GM23338 (cell line): ENCODE results near the gene ZNF76. TPM values are rescaled to one million over a fixed set of nuclear protein-coding genes. Genes with fewer than 3 reads are reported as not detected.

ENCODE experiments used
- ATAC-seq: fragments of 200-7000 bp; cut with Tn5 transposase; 3 replicates; pipeline ENCODE4 v1.9.1; 2020
- DNase-seq: peaks from one replicate; pipeline ENCODE4 v3.0.0-alpha.2; 2015; ENCODE audit warnings: low spot score
- H2AFZ ChIP-seq: fragments of 200-600 bp; sonication (generic); 2 replicates; pipeline ENCODE4 v1.8.0; 2016; ENCODE audit warnings: antibody characterized with exemption, mild to moderate bottlenecking, moderate library complexity
- H3F3A ChIP-seq: fragments of 200-600 bp; sonication (generic); replicated peaks from 2 replicates; pipeline ENCODE4 v1.8.0; 2017; ENCODE audit warnings: antibody characterized with exemption, mixed run types, low read depth
- H3K27ac ChIP-seq: fragments of 200-600 bp; sonication (generic); 2 replicates; pipeline ENCODE4 v1.6.1; 2016; ENCODE audit warnings: low read depth
- H3K27me3 ChIP-seq: fragments of 200-600 bp; sonication (generic); 2 replicates; pipeline ENCODE4 v1.8.0; 2016; ENCODE audit warnings: mild to moderate bottlenecking, mixed run types, moderate library complexity; ENCODE audit not compliant: insufficient read depth
- H3K36me3 ChIP-seq: fragments of 200-600 bp; sonication (generic); 2 replicates; pipeline ENCODE4 v1.8.0; 2016; ENCODE audit warnings: mild to moderate bottlenecking; ENCODE audit not compliant: insufficient read depth
- H3K4me1 ChIP-seq: fragments of 200-600 bp; sonication (generic); 2 replicates; pipeline ENCODE4 v1.8.0; 2016; ENCODE audit warnings: mild to moderate bottlenecking, moderate library complexity; ENCODE audit not compliant: insufficient read depth
- H3K4me2 ChIP-seq: fragments of 200-600 bp; sonication (generic); 2 replicates; pipeline ENCODE4 v1.7.1; 2017; ENCODE audit warnings: mixed run types
- H3K4me3 ChIP-seq: fragments of 200-600 bp; sonication (generic); 2 replicates; pipeline ENCODE4 v1.6.1; 2016; ENCODE audit warnings: mixed run types
- H3K79me2 ChIP-seq: fragments of 200-600 bp; sonication (generic); replicated peaks from 2 replicates; pipeline ENCODE4 v1.8.0; 2017; ENCODE audit warnings: mild to moderate bottlenecking; ENCODE audit not compliant: insufficient read depth
- H3K9me2 ChIP-seq: fragments of 200-600 bp; sonication (generic); 2 replicates; pipeline ENCODE4 v1.8.0; 2017; ENCODE audit not compliant: insufficient read depth
- H4K20me1 ChIP-seq: fragments of 200-600 bp; sonication (generic); replicated peaks from 2 replicates; pipeline ENCODE4 v1.8.0; 2017; ENCODE audit warnings: mild to moderate bottlenecking; ENCODE audit not compliant: insufficient read depth
- H3K27ac Mint-ChIP-seq: 2 replicates; pipeline ENCODE4 v1.8.0; 2020; ENCODE audit warnings: inconsistent platforms, mild to moderate bottlenecking, moderate library complexity, mixed read lengths
- H3K27me3 Mint-ChIP-seq: 3 replicates; pipeline ENCODE4 v1.8.0; 2022; ENCODE audit warnings: low read depth, mild to moderate bottlenecking, moderate library complexity, mixed read lengths, inconsistent platforms; ENCODE audit not compliant: insufficient read depth, poor library complexity
- H3K36me3 Mint-ChIP-seq: 3 replicates; pipeline ENCODE4 v1.8.0; 2021; ENCODE audit warnings: low read depth, mild to moderate bottlenecking, inconsistent platforms, moderate library complexity, mixed read lengths
- H3K4me1 Mint-ChIP-seq: 3 replicates; pipeline ENCODE4 v1.8.0; 2020; ENCODE audit warnings: mild to moderate bottlenecking, inconsistent platforms, mixed read lengths
- H3K4me3 Mint-ChIP-seq: 3 replicates; pipeline ENCODE4 v1.8.0; 2021; ENCODE audit warnings: moderate library complexity, mild to moderate bottlenecking, inconsistent platforms, mixed read lengths
- H3K9me3 Mint-ChIP-seq: 3 replicates; pipeline ENCODE4 v1.8.0; 2020; ENCODE audit warnings: moderate library complexity, mild to moderate bottlenecking, inconsistent platforms, mixed read lengths
- JUNB ChIP-seq: IDR thresholded peaks from one replicate; pipeline ENCODE4 v1.6.1; 2016; ENCODE audit warnings: antibody characterized with exemption; ENCODE audit not compliant: unreplicated experiment
- NANOG ChIP-seq: IDR thresholded peaks from 2 replicates; pipeline ENCODE4 v1.6.1; 2016; ENCODE audit warnings: antibody characterized with exemption, borderline replicate concordance
- STAT1 ChIP-seq: IDR thresholded peaks from one replicate; pipeline ENCODE4 v1.6.1; 2016; ENCODE audit warnings: antibody characterized with exemption; ENCODE audit not compliant: unreplicated experiment
- ZNF331 ChIP-seq: fragments of 250-450 bp; sonication (Bioruptor Pico); IDR thresholded peaks from 2 replicates; pipeline ENCODE4 v1.5.0; 2020; ENCODE audit warnings: low read depth, mild to moderate bottlenecking, moderate library complexity
- polyA plus RNA-seq: library from polyadenylated mRNA; unstranded; fragments of >200 nt; fragmentation: Nextera tagmentation; extraction: Ambion mirVana; gene quantifications from 2 replicates; pipeline ENCODE4 v1.2.1, GENCODE V29; 2016
- total RNA-seq: library from RNA; depleted of rRNA; stranded (reverse); fragments of >200 nt; shearing (Covaris generic); gene quantifications from 2 replicates; pipeline ENCODE4 v1.2.3, GENCODE V29; 2014
- TF ChIP-seq, protein P1 (sequence below): IDR thresholded peaks from 2 replicates; pipeline ENCODE4 v1.6.1; 2016; ENCODE audit warnings: antibody characterized with exemption
- TF ChIP-seq, protein P2 (sequence below): fragments of 250-450 bp; sonication (Bioruptor Pico); IDR thresholded peaks from 2 replicates; pipeline ENCODE4 v1.5.0; 2020; ENCODE audit warnings: mild to moderate bottlenecking, moderate library complexity
- TF ChIP-seq, protein P3 (sequence below): IDR thresholded peaks from one replicate; pipeline ENCODE4 v1.6.1; 2018; ENCODE audit warnings: antibody characterized with exemption; ENCODE audit not compliant: unreplicated experiment

Gene ZNF76
- total and polyA plus RNA-seq, 2 experiments from 2014 or later: 12.5 to 18.8 TPM

DNA sequence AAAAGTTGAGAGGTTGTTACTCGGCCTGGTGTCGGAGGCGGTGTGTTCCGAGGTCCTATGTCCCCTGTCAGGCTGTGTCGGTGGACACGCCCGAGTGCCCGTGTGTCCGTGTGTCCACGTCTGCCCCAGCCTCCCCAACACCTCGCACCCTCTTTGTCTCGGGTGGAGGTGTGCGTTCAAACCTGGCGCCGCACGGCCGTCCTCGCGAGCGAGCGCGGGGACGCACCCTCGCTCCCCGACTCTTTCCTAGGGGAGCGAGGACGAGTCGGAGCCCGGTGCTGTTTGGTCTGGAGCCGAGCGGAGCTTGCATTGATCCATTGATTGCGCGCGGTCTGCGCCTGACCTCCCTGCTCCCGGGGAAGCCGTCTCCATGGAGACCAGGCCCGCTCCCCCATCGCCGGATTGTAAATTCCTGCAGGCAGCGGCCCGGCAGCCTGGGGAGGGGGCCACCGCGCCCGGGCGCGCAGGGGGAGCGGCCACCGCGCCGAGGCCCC is 46.2 kb upstream of the ZNF76 start:
- no peaks in the 10 kb centered on the region for H3K36me3 Mint-ChIP-seq

More for the DNA sequence above, 46.2 kb upstream of the ZNF76 start:
- peak; percentile 91 for DNase-seq
- Histone ChIP-seq H3K4me1 (peaks cover 35% of the 10 kb centered on the region), H3K4me3 (peak overlapping the region; percentile 76), H4K20me1 (peaks cover 16% of the 10 kb centered on the region), H3K27me3 (peaks cover 88% of the 10 kb centered on the region), H2AFZ (peak overlapping the region; percentile 95), H3K4me2 (peak overlapping the region; percentile 86), H3K79me2 (no peaks in the 10 kb centered on the region; the same call in 1 of the 2 replicates), H3K9me2 (no peaks in the 10 kb centered on the region), H3K36me3 (no peaks in the 10 kb centered on the region), H3F3A (peaks cover 15% of the 10 kb centered on the region; the same call in 1 of the 2 replicates), H3K27ac (no peak overlapping the region)
- TF ChIP-seq, protein P1, sequence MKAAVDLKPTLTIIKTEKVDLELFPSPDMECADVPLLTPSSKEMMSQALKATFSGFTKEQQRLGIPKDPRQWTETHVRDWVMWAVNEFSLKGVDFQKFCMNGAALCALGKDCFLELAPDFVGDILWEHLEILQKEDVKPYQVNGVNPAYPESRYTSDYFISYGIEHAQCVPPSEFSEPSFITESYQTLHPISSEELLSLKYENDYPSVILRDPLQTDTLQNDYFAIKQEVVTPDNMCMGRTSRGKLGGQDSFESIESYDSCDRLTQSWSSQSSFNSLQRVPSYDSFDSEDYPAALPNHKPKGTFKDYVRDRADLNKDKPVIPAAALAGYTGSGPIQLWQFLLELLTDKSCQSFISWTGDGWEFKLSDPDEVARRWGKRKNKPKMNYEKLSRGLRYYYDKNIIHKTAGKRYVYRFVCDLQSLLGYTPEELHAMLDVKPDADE: no peak
- TF ChIP-seq, protein P2, sequence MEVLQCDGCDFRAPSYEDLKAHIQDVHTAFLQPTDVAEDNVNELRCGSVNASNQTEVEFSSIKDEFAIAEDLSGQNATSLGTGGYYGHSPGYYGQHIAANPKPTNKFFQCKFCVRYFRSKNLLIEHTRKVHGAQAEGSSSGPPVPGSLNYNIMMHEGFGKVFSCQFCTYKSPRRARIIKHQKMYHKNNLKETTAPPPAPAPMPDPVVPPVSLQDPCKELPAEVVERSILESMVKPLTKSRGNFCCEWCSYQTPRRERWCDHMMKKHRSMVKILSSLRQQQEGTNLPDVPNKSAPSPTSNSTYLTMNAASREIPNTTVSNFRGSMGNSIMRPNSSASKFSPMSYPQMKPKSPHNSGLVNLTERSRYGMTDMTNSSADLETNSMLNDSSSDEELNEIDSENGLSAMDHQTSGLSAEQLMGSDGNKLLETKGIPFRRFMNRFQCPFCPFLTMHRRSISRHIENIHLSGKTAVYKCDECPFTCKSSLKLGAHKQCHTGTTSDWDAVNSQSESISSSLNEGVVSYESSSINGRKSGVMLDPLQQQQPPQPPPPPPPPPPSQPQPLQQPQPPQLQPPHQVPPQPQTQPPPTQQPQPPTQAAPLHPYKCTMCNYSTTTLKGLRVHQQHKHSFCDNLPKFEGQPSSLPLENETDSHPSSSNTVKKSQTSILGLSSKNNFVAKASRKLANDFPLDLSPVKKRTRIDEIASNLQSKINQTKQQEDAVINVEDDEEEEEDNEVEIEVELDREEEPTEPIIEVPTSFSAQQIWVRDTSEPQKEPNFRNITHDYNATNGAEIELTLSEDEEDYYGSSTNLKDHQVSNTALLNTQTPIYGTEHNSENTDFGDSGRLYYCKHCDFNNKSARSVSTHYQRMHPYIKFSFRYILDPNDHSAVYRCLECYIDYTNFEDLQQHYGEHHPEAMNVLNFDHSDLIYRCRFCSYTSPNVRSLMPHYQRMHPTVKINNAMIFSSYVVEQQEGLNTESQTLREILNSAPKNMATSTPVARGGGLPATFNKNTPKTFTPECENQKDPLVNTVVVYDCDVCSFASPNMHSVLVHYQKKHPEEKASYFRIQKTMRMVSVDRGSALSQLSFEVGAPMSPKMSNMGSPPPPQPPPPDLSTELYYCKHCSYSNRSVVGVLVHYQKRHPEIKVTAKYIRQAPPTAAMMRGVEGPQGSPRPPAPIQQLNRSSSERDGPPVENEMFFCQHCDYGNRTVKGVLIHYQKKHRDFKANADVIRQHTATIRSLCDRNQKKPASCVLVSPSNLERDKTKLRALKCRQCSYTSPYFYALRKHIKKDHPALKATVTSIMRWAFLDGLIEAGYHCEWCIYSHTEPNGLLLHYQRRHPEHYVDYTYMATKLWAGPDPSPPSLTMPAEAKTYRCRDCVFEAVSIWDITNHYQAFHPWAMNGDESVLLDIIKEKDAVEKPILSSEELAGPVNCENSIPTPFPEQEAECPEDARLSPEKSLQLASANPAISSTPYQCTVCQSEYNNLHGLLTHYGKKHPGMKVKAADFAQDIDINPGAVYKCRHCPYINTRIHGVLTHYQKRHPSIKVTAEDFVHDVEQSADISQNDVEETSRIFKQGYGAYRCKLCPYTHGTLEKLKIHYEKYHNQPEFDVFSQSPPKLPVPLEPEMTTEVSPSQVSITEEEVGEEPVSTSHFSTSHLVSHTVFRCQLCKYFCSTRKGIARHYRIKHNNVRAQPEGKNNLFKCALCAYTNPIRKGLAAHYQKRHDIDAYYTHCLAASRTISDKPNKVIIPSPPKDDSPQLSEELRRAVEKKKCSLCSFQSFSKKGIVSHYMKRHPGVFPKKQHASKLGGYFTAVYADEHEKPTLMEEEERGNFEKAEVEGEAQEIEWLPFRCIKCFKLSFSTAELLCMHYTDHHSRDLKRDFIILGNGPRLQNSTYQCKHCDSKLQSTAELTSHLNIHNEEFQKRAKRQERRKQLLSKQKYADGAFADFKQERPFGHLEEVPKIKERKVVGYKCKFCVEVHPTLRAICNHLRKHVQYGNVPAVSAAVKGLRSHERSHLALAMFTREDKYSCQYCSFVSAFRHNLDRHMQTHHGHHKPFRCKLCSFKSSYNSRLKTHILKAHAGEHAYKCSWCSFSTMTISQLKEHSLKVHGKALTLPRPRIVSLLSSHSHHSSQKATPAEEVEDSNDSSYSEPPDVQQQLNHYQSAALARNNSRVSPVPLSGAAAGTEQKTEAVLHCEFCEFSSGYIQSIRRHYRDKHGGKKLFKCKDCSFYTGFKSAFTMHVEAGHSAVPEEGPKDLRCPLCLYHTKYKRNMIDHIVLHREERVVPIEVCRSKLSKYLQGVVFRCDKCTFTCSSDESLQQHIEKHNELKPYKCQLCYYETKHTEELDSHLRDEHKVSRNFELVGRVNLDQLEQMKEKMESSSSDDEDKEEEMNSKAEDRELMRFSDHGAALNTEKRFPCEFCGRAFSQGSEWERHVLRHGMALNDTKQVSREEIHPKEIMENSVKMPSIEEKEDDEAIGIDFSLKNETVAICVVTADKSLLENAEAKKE (CRISPR knock-in tag): no peak
- TF ChIP-seq ZNF331 (no peak), NANOG (no peak), STAT1 (no peak), JUNB (no peak)
- TF ChIP-seq, protein P3, sequence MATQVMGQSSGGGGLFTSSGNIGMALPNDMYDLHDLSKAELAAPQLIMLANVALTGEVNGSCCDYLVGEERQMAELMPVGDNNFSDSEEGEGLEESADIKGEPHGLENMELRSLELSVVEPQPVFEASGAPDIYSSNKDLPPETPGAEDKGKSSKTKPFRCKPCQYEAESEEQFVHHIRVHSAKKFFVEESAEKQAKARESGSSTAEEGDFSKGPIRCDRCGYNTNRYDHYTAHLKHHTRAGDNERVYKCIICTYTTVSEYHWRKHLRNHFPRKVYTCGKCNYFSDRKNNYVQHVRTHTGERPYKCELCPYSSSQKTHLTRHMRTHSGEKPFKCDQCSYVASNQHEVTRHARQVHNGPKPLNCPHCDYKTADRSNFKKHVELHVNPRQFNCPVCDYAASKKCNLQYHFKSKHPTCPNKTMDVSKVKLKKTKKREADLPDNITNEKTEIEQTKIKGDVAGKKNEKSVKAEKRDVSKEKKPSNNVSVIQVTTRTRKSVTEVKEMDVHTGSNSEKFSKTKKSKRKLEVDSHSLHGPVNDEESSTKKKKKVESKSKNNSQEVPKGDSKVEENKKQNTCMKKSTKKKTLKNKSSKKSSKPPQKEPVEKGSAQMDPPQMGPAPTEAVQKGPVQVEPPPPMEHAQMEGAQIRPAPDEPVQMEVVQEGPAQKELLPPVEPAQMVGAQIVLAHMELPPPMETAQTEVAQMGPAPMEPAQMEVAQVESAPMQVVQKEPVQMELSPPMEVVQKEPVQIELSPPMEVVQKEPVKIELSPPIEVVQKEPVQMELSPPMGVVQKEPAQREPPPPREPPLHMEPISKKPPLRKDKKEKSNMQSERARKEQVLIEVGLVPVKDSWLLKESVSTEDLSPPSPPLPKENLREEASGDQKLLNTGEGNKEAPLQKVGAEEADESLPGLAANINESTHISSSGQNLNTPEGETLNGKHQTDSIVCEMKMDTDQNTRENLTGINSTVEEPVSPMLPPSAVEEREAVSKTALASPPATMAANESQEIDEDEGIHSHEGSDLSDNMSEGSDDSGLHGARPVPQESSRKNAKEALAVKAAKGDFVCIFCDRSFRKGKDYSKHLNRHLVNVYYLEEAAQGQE: no peak
- no peaks in the 10 kb centered on the region for H3K9me3 Mint-ChIP-seq
- H3K27me3 Mint-ChIP-seq: peaks cover 59% of the 10 kb centered on the region
- peak overlapping the region; percentile 75 for H3K4me3 Mint-ChIP-seq
- H3K27ac Mint-ChIP-seq: no peak overlapping the region
- H3K4me1 Mint-ChIP-seq: peaks cover 43% of the 10 kb centered on the region
- ATAC-seq: peak; percentile 69
